Thymus (tissue), 11 donors: Measurements from ENCODE around the gene THAP7. TPM values are rescaled to one million over a fixed set of nuclear protein-coding genes. Genes with fewer than 3 reads are reported as not detected.

ENCODE experiments used
- DNase-seq, 9 donors: peaks; one replicate each; pipeline ENCODE4 v3.0.0-alpha.2; 2013; ENCODE audit warnings: low spot score in 9 of 9, low read depth in 6 of 9, missing footprints in 1 of 9
- H3K27ac ChIP-seq, 2 donors: one replicate each; pipeline ENCODE4 v1.5.1; 2013; ENCODE audit warnings: control low read depth in 1 of 2, low read depth in 1 of 2, low read length in 1 of 2, mild to moderate bottlenecking in 1 of 2, moderate library complexity in 1 of 2
- H3K27me3 ChIP-seq, 2 donors: one replicate each; pipeline ENCODE4 v1.5.1; 2013; ENCODE audit warnings: low read length in 1 of 2; ENCODE audit not compliant: control insufficient read depth in 2 of 2, insufficient read depth in 1 of 2
- H3K36me3 ChIP-seq, 2 donors: one replicate each; pipeline ENCODE4 v1.5.1; 2013; ENCODE audit warnings: low read length in 1 of 2, mild to moderate bottlenecking in 1 of 2, moderate library complexity in 1 of 2; ENCODE audit not compliant: control insufficient read depth in 2 of 2, insufficient read depth in 2 of 2
- H3K4me1 ChIP-seq, 2 donors: one replicate each; pipeline ENCODE4 v1.5.1; 2013; ENCODE audit warnings: low read length in 2 of 2; ENCODE audit not compliant: control insufficient read depth in 2 of 2, insufficient read depth in 2 of 2
- H3K4me3 ChIP-seq, 2 donors: one replicate each; pipeline ENCODE4 v1.5.1; 2013; ENCODE audit warnings: low read length in 2 of 2, control low read depth in 1 of 2, mild to moderate bottlenecking in 1 of 2
- H3K9me3 ChIP-seq, 2 donors: one replicate each; pipeline ENCODE4 v1.5.1; 2013; ENCODE audit warnings: low read length in 1 of 2, mild to moderate bottlenecking in 1 of 2; ENCODE audit not compliant: control insufficient read depth in 2 of 2, insufficient read depth in 1 of 2
- WGBS: extraction: QIAGEN DNeasy Blood & Tissue Kit; methylation state at CpG from one replicate; pipeline ENCODE4 v1.1.7; 2013; 5-methylcytosine and 5-hydroxymethylcytosine counted together
- polyA plus RNA-seq: library from polyadenylated mRNA; stranded (reverse); fragments of 200-250 nt; gene quantifications from one replicate; pipeline ENCODE4 v1.2.3, GENCODE V29; 2013
- total RNA-seq: library from RNA; stranded (reverse); fragments of 120-200 nt; gene quantifications from one replicate; pipeline ENCODE4 v1.2.4, GENCODE V29; 2013
- donor health status: healthy.

THAP7 gene
- total and polyA plus RNA-seq, 2 donors, result 26.2 to 40.3 TPM

- Histone ChIP-seq H3K4me1 (peaks cover 6 to 13% of the 10 kb centered on the region in 2 donors), H3K4me3 (no peak overlapping the region), H3K9me3 (no peaks in the 10 kb centered on the region), H3K27ac (no peak overlapping the region), H3K36me3 (no peaks in the 10 kb centered on the region), H3K27me3 (peaks cover 0 to 53% of the 10 kb centered on the region in 2 donors)
- 96% methylated on average over 12 of the region's 12 CpGs for WGBS
- no peak for DNase-seq
Measured at GRCh38 chr22:21032868-21033688, 31.2 kb upstream of the THAP7 start.

GRCh38 chr22:21032037-21032867 lies 30.3 kb upstream of the THAP7 start, which contains the start of gene SLC7A4:
SLC7A4 (minus strand) TSS chr22:21032561; CDS start chr22:21031812, 749 bp downstream.
- Histone ChIP-seq H3K36me3 (no peaks in the 10 kb centered on the region), H3K4me1 (peaks cover 6 to 16% of the 10 kb centered on the region in 2 donors), H3K4me3 (peak within 1 kb of the TSS in 1 of 2 donors; percentile 46), H3K27ac (no peak within 1 kb of the TSS), H3K27me3 (peaks cover 0 to 53% of the 10 kb centered on the region in 2 donors), H3K9me3 (no peaks in the 10 kb centered on the region)
- 12% methylated on average over 59 of the region's 59 CpGs for WGBS
- DNase-seq, result peak in 1 of 9 donors; percentile 63

DNA sequence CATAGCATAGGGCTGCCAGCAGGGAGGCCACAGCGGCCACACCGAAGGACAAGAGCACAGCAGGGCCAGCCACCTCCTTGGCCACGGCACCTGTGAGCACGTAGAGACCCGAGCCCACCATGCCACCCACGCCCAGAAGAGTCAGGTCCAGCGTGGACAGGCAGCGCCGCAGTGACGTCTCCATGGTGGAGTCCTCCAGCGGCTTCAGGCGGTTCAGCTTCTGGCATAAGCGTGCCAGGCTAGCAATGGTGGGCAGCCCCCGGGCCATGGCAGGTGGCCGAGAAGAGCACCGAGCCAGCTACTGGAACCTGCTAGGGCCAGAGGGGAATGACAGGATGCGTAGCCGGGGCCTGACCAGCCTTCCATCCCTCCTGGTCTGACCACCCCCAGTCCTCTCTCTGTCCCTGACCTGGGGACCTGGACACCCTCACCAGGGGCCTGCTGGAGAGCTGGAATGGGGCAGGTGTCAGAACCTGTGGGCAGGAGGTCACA lies 29.7 kb upstream of the THAP7 start:
- no peaks in the 10 kb centered on the region for H3K9me3 ChIP-seq
- H3K27me3 ChIP-seq, result peaks cover 0 to 53% of the 10 kb centered on the region in 2 donors
- peaks cover 6 to 23% of the 10 kb centered on the region in 2 donors for H3K4me1 ChIP-seq
- 92% methylated on average over 18 of the region's 18 CpGs for WGBS
- H3K36me3 ChIP-seq, result no peaks in the 10 kb centered on the region
- no peak overlapping the region for H3K27ac ChIP-seq
- peak overlapping the region in 1 of 2 donors; percentile 46 for H3K4me3 ChIP-seq
- DNase-seq, result no peak

DNA sequence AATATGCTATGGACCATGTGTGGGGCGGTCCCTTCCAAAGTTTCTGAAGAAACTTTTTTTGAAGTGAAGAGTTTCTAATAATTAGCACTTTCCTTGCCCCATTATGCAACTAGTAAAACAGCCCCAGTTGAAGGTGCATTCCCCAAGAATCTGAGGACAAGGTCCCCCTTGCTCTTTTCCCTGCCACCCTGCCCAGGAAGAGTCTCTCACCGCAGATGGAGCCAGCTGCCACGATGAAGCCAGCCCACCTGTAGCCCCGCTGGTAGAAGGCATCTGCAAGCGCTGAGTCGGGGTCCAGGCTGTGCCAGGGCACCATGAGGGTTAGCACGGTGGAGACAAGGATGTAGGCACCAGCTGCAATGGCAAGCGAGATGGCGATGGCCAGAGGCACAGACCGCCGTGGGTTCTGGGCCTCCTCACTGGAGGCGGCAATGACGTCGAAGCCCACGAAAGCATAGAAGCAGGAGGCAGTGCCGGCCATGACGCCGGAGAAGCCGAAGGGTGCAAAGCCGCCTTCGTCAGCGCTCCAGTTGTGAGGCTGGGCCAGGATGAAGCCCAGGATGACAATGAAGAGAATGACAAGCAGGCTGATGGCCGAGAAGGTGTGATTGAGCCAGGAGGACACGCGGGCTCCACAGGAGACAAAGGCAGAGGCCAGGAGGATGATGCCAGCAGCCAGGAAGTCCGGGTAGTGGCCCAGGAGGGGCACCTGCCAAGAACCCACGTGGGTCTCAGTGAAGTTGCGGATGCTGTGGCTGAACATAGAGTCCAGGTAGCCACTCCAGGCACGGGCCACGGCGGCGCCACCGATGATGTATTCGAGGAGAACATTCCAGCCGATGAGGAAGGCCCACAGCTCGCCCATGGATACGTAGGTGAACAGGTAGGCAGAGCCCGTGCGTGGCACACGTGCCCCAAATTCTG lies 29.0 kb upstream of the THAP7 start:
- H3K9me3 ChIP-seq, result no peaks in the 10 kb centered on the region
- peaks cover 8 to 30% of the 10 kb centered on the region in 2 donors for H3K4me1 ChIP-seq
- H3K4me3 ChIP-seq, result no peak overlapping the region
- DNase-seq, result no peak
- no peaks in the 10 kb centered on the region for H3K36me3 ChIP-seq
- H3K27ac ChIP-seq, result no peak overlapping the region
- peaks cover 0 to 49% of the 10 kb centered on the region in 2 donors for H3K27me3 ChIP-seq
- WGBS, result 94% methylated on average over 40 of the region's 40 CpGs

DNA sequence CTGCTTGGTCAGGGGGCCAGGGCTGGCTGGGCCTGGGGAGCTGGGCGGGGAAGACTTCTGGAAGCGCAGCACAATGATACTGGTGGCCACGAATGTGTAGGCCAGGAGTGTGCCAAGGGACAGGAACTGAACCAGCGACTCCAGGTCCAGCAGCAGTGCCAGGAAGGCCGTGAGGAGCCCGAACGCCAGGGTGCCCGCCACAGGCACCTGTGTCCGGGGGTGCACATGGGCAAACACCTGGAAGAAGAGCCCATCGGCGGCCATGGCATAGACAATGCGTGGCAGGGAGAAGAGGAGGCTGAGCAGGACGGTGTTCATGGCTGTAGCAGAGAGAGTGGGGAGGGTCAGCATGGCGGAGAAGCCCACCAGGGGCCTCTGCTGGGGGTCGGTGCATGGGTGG lies 28.1 kb upstream of the THAP7 start:
- no peaks in the 10 kb centered on the region for H3K9me3 ChIP-seq
- H3K4me3 ChIP-seq, result no peak overlapping the region
- DNase-seq, result no peak
- H3K4me1 ChIP-seq, result peaks cover 14 to 39% of the 10 kb centered on the region in 2 donors
- no peaks in the 10 kb centered on the region for H3K36me3 ChIP-seq
- no peak overlapping the region for H3K27ac ChIP-seq
- H3K27me3 ChIP-seq, result peaks cover 0 to 46% of the 10 kb centered on the region in 2 donors
- 97% methylated on average over 15 of the region's 15 CpGs for WGBS

DNA sequence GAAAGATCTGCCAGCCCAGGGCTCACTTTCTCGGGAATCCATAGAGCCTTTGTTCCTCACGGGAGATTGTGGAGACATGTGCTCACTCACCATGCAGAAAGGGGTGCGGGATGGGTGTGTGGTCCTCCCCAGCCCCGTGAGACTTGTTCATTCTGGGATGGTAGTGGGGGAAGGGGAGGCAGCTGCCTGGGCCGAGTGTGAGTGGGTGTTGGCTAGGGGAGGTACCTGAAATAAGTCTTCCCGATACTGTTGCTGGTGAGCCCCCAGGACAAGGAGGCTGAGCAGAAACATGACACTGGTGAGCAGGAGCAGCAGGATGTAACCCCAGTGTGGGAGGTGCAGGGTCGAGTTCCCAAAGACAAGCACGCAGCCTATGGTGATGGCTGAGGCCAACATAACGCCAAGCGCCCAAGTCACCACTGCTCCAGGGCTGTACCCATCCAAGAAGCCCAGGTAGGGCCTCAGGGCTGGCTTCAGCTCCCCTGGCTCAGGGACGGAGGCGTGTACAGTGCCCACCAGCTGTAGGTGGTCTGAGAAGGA lies 27.6 kb upstream of the THAP7 start:
- Histone ChIP-seq H3K4me1 (peaks cover 14 to 41% of the 10 kb centered on the region in 2 donors), H3K27ac (no peak overlapping the region), H3K36me3 (no peaks in the 10 kb centered on the region), H3K9me3 (no peaks in the 10 kb centered on the region), H3K27me3 (peaks cover 0 to 44% of the 10 kb centered on the region in 2 donors), H3K4me3 (no peak overlapping the region)
- WGBS, result 91% methylated on average over 12 of the region's 12 CpGs
- no peak for DNase-seq

DNA sequence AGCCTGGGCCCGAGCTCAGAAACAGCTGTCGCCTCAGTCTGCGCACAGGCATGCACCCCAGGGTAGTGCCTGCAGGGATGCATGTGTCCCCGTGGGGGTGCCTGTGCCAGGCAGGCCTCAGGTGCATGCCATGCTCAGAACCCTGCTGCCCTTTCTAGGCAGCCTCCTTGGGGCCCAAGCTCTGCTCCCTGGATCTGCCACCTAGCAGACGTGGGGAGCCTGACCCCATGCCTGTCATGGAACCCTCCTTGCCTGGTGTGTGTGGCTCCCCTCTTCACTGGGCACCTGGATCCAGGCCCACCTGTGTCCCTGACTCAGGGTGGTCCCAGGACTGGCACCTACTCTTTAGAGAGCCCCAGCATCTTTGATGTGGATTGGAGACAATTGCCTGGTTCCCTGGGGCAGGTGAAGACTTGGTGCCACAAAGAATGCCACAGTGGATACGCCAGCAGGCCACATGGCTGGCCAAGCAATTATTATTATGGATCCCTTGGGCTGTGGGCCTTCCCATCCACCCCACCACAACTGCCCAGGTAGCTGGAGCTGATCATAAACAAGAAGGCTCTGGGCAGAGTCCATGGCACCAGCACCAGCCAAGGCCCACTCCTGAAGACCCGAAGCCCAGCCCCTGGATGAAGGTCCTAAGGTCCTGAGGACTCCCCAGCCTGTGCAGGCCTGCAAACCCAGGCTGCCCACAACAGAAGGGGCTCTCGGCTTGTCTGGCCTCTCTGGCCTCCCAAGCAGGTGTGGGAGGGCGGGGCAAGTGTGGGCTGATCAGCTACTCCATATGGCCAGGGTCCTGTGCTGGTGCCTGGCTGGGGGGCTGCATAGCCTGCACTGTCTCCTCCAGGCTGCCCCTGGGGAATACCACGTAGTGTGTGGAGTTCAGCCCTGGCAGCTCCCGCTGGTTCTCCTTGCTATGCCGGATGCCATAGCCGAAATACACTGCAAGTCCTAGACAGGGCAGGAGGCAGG lies 26.6 kb upstream of the THAP7 start:
- Histone ChIP-seq H3K27me3 (peaks cover 0 to 39% of the 10 kb centered on the region in 2 donors), H3K27ac (no peak overlapping the region), H3K4me1 (peaks cover 14 to 41% of the 10 kb centered on the region in 2 donors), H3K4me3 (no peak overlapping the region), H3K9me3 (no peaks in the 10 kb centered on the region), H3K36me3 (no peaks in the 10 kb centered on the region)
- 93% methylated on average over 13 of the region's 13 CpGs for WGBS
- no peak for DNase-seq
